OCI-LY7 (cell line): ENCODE results near the gene NIT1. TPM values are rescaled to one million over a fixed set of nuclear protein-coding genes. Genes with fewer than 3 reads are reported as not detected.

ENCODE experiments used
- BruUV-seq: library from RNA; stranded (reverse); fragments of 400-500 nt; replicated peaks from 2 replicates; lab custom pipeline; 2021; lab: Mats Ljungman, UMichigan
- CTCF ChIA-PET: fragments of 300-600 bp; sonication (Branson Sonifier 250); formaldehyde crosslinking; loops from one replicate; lab custom pipeline; 2022; ENCODE audit warnings: antibody characterized with exemption; ENCODE audit not compliant: unreplicated experiment; lab: Charles Lee
- POLR2A ChIA-PET: fragments of 300-600 bp; sonication (Branson Sonifier 250); formaldehyde crosslinking; loops from one replicate; lab custom pipeline; 2022; ENCODE audit warnings: antibody characterized with exemption; lab: Charles Lee
- DNase-seq: peaks from one replicate; pipeline ENCODE4 v3.0.0-alpha.2; 2015; ENCODE audit warnings: low spot score
- H2AFZ ChIP-seq: fragments of 200-600 bp; sonication (generic), shearing (Covaris generic); 2 replicates; pipeline ENCODE4 v1.6.1; 2014; ENCODE audit warnings: mild to moderate bottlenecking, antibody characterized with exemption, low read length, moderate library complexity
- H3K27ac ChIP-seq: fragments of 200-600 bp; sonication (generic); 2 replicates; pipeline ENCODE4 v1.5.1; 2014; ENCODE audit warnings: mixed run types, low read depth, mild to moderate bottlenecking, moderate library complexity, low read length, inconsistent platforms; ENCODE audit not compliant: poor library complexity, severe bottlenecking
- H3K36me3 ChIP-seq: fragments of 200-600 bp; sonication (generic); 2 replicates; pipeline ENCODE4 v1.6.1; 2014; ENCODE audit warnings: mild to moderate bottlenecking, antibody characterized with exemption, low read length, moderate library complexity, mixed read lengths; ENCODE audit not compliant: insufficient read depth
- H3K4me1 ChIP-seq: fragments of 200-600 bp; sonication (generic); 2 replicates; pipeline ENCODE4 v1.5.1; 2014; ENCODE audit warnings: mild to moderate bottlenecking, low read length; ENCODE audit not compliant: insufficient read depth, poor library complexity, severe bottlenecking
- H3K4me2 ChIP-seq: fragments of 200-600 bp; sonication (generic); 2 replicates; pipeline ENCODE4 v1.6.1; 2014; ENCODE audit warnings: mild to moderate bottlenecking, low read length
- H3K4me3 ChIP-seq: fragments of 200-600 bp; sonication (generic); 2 replicates; pipeline ENCODE4 v1.5.1; 2014; ENCODE audit warnings: mild to moderate bottlenecking, low read depth, low read length; ENCODE audit not compliant: poor library complexity, severe bottlenecking
- H3K79me2 ChIP-seq: fragments of 200-600 bp; sonication (generic); 2 replicates; pipeline ENCODE4 v1.6.1; 2016; ENCODE audit warnings: low read depth, mild to moderate bottlenecking, low read length, moderate library complexity, mixed read lengths; ENCODE audit not compliant: insufficient read depth
- H3K9me2 ChIP-seq: fragments of 200-600 bp; sonication (generic); 2 replicates; pipeline ENCODE4 v1.6.1; 2016; ENCODE audit warnings: mild to moderate bottlenecking, low read length, mixed read lengths; ENCODE audit not compliant: insufficient read depth
- H3K9me3 ChIP-seq: fragments of 200-600 bp; sonication (generic); 2 replicates; pipeline ENCODE4 v1.6.1; 2014; ENCODE audit warnings: mild to moderate bottlenecking, mixed run types, low read length, mixed read lengths
- H4K20me1 ChIP-seq: fragments of 200-600 bp; sonication (generic); 2 replicates; pipeline ENCODE4 v1.6.1; 2014; ENCODE audit warnings: mild to moderate bottlenecking, antibody characterized with exemption, low read length, moderate library complexity, mixed read lengths; ENCODE audit not compliant: insufficient read depth
- CTCF ChIP-seq: fragments of 200-600 bp; sonication (generic); conservative IDR thresholded peaks from 2 replicates; pipeline ENCODE4 v1.5.1; 2014; ENCODE audit warnings: mild to moderate bottlenecking, antibody characterized with exemption, low read length, moderate library complexity, mixed read lengths
- EZH2phosphoT487 ChIP-seq: fragments of 200-600 bp; sonication (generic); IDR thresholded peaks from 2 replicates; pipeline ENCODE4 v1.6.1; 2018; ENCODE audit warnings: low read depth, borderline replicate concordance, mild to moderate bottlenecking, mixed run types, antibody characterized with exemption, low read length, moderate library complexity, mixed read lengths
- intact Hi-C: fragments of 100-400 bp; cut with micrococcal nuclease; formaldehyde crosslinking; loops from one replicate; pipeline ENCODE4 v1.10.0; 2022; ENCODE audit not compliant: unreplicated experiment
- total RNA-seq, 2 experiments: library from RNA; depleted of rRNA in 1 of 2; stranded (reverse); fragments of >200 nt in 1 of 2; shearing (Covaris generic) in 1 of 2; gene quantifications; 2 replicates each; pipeline ENCODE4 v1.2.3, GENCODE V29; 2014 to 2022

NIT1 gene
- total RNA-seq, 2 experiments from 2014 or later, result 42.7 to 46.5 TPM

GRCh38 chr1:161086457-161086856 lies 31.4 kb upstream of the NIT1 start:
- ChIA-PET POLR2A (interaction anchor here (0.9 to 2.0 kb wide), 2 partner anchors 16 to 134 kb away, joined by 3 to 9 read pairs; partner anchors contain the start of gene ARHGAP30), CTCF (no interaction called here)
- no peaks in the 10 kb centered on the region for H3K4me1 ChIP-seq
- no peaks in the 10 kb centered on the region for H3K9me2 ChIP-seq
- no peaks in the 10 kb centered on the region for H4K20me1 ChIP-seq
- no peak overlapping the region for H2AFZ ChIP-seq
- TF ChIP-seq CTCF, result no peak
- no peak for TF ChIP-seq EZH2phosphoT487
- no peak overlapping the region for H3K4me3 ChIP-seq
- no peak for DNase-seq
- H3K9me3 ChIP-seq, result no peaks in the 10 kb centered on the region
- intact Hi-C loops, result no loop called here
- H3K79me2 ChIP-seq, result no peaks in the 10 kb centered on the region
- H3K36me3 ChIP-seq, result no peaks in the 10 kb centered on the region
- no TSS peak for BruUV-seq
- H3K4me2 ChIP-seq, result no peak overlapping the region
- no peak overlapping the region for H3K27ac ChIP-seq

GRCh38 chr1:161088587-161089110 lies 29.3 kb upstream of the NIT1 start:
- H3K27ac ChIP-seq, result no peak overlapping the region
- H3K9me2 ChIP-seq, result no peaks in the 10 kb centered on the region
- intact Hi-C loops, result no loop called here
- H2AFZ ChIP-seq, result no peak overlapping the region
- H3K79me2 ChIP-seq, result no peaks in the 10 kb centered on the region
- POLR2A ChIA-PET, result interaction anchor here (0.6 kb wide), 1 partner anchor 52 kb away, joined by 3 read pairs; no protein-coding TSS in a partner anchor
- no peaks in the 10 kb centered on the region for H3K4me1 ChIP-seq
- CTCF ChIA-PET, result no interaction called here
- TF ChIP-seq CTCF, result no peak
- TF ChIP-seq EZH2phosphoT487, result no peak
- no peaks in the 10 kb centered on the region for H3K36me3 ChIP-seq
- H3K4me2 ChIP-seq, result no peak overlapping the region
- DNase-seq, result no peak
- BruUV-seq, result no TSS peak
- H3K9me3 ChIP-seq, result no peaks in the 10 kb centered on the region
- H3K4me3 ChIP-seq, result no peak overlapping the region
- H4K20me1 ChIP-seq, result no peaks in the 10 kb centered on the region

GRCh38 chr1:161089251-161089924 lies 28.5 kb upstream of the NIT1 start, which contains the start of gene NECTIN4:
NECTIN4 (minus strand) TSS chr1:161089558; CDS start chr1:161089296, 262 bp downstream.
- no TSS peak for BruUV-seq
- DNase-seq, result no peak
- Histone ChIP-seq H3K4me1 (no peaks in the 10 kb centered on the region), H3K9me3 (no peaks in the 10 kb centered on the region), H3K4me3 (no peak within 1 kb of the TSS), H3K9me2 (no peaks in the 10 kb centered on the region), H3K36me3 (no peaks in the 10 kb centered on the region), H2AFZ (no peak within 1 kb of the TSS), H3K27ac (no peak within 1 kb of the TSS), H3K4me2 (no peak within 1 kb of the TSS), H4K20me1 (no peaks in the 10 kb centered on the region), H3K79me2 (no peaks in the 10 kb centered on the region)
- CTCF ChIA-PET, result no interaction called here
- POLR2A ChIA-PET, result interaction anchor here (0.6 kb wide), 1 partner anchor 51 kb away, joined by 3 read pairs; no protein-coding TSS in a partner anchor
- TF ChIP-seq CTCF, result no peak
- no peak for TF ChIP-seq EZH2phosphoT487
- intact Hi-C loops, result no loop called here
